IPS DF 19.7 (cell line): Measurements from ENCODE around the gene HAND1.

ENCODE experiments used
- DNase-seq: peaks from one replicate; pipeline ENCODE4 v3.0.0-alpha.2; 2013; ENCODE audit warnings: low read depth, low spot score

The HAND1 gene

GRCh38 chr5:154479160-154479943 is 1.3 kb upstream of the HAND1 start:
- no peak for DNase-seq

GRCh38 chr5:154478752-154479159 is 729 bp upstream of the HAND1 start:
- no peak for DNase-seq

GRCh38 chr5:154477382-154478223 is 424 bp downstream of the HAND1 start:
- DNase-seq: no peak

GRCh38 chr5:154476354-154477205 is 1.4 kb downstream of the HAND1 start:
- DNase-seq: no peak

- no peak for DNase-seq
Measured at GRCh38 chr5:154475591-154476353, 2.3 kb downstream of the HAND1 start.

- DNase-seq: no peak
Measured at GRCh38 chr5:154474396-154475334, 3.4 kb downstream of the HAND1 start.

- DNase-seq: no peak
Measured at GRCh38 chr5:154473581-154474283, 4.3 kb downstream of the HAND1 start.

- no peak for DNase-seq
Measured at GRCh38 chr5:154472871-154473580, 5.0 kb downstream of the HAND1 start.

- DNase-seq: no peak
Measured at GRCh38 chr5:154470947-154471870, 6.8 kb downstream of the HAND1 start.

- no peak for DNase-seq
Measured at GRCh38 chr5:154470137-154470536, 7.9 kb downstream of the HAND1 start.

GRCh38 chr5:154467655-154468354 is 10.2 kb downstream of the HAND1 start:
- no peak for DNase-seq

GRCh38 chr5:154466671-154467070 is 11.4 kb downstream of the HAND1 start:
- no peak for DNase-seq

GRCh38 chr5:154466147-154466546 is 11.9 kb downstream of the HAND1 start:
- no peak for DNase-seq

GRCh38 chr5:154465169-154465568 is 12.9 kb downstream of the HAND1 start:
- no peak for DNase-seq

- no peak for DNase-seq
Measured at GRCh38 chr5:154464438-154464837, 13.6 kb downstream of the HAND1 start.

- no peak for DNase-seq
Measured at GRCh38 chr5:154461531-154461930, 16.5 kb downstream of the HAND1 start.

- no peak for DNase-seq
Measured at GRCh38 chr5:154460172-154460571, 17.9 kb downstream of the HAND1 start.
